HG03439 (cell line): ENCODE measurements around the gene CORO1C.
"Not testable (repeated sequence)": the region's sequence is repeated elsewhere in the genome, so short reads cannot be mapped to it uniquely, and the experiment has no call there.

Source experiments
- ATAC-seq: cut with Tn5 transposase; IDR thresholded peaks from one replicate; pipeline ENCODE4 v1.9.1; 2021; ENCODE audit warnings: mild to moderate bottlenecking, moderate library complexity; ENCODE audit not compliant: unreplicated experiment

Gene CORO1C

GRCh38 chr12:108620236-108620879 is 111.0 kb downstream of the CORO1C start:
- ATAC-seq, result no peak

- no peak for ATAC-seq
These were observed 111.8 kb downstream of the CORO1C start for GRCh38 chr12:108619369-108620160.

- ATAC-seq, result not testable (repeated sequence)
These were observed 112.4 kb downstream of the CORO1C start for GRCh38 chr12:108618953-108619274.

- peak; percentile 43 for ATAC-seq
These were observed 113.0 kb downstream of the CORO1C start for GRCh38 chr12:108618079-108618952.

GRCh38 chr12:108616941-108617858 is 114.1 kb downstream of the CORO1C start:
- ATAC-seq, result peak; percentile 87

GRCh38 chr12:108616359-108616758 is 115.0 kb downstream of the CORO1C start:
- ATAC-seq, result no peak

- no peak for ATAC-seq
These were observed 115.4 kb downstream of the CORO1C start for GRCh38 chr12:108615918-108616317.

- ATAC-seq, result no peak
These were observed 116.7 kb downstream of the CORO1C start for GRCh38 chr12:108614639-108615038.

GRCh38 chr12:108614041-108614440 is 117.3 kb downstream of the CORO1C start:
- ATAC-seq, result no peak

GRCh38 chr12:108613548-108613947 is 117.8 kb downstream of the CORO1C start:
- no peak for ATAC-seq

- ATAC-seq, result no peak
These were observed 118.5 kb downstream of the CORO1C start for GRCh38 chr12:108612788-108613282.

- ATAC-seq, result no peak
These were observed 119.4 kb downstream of the CORO1C start for GRCh38 chr12:108611884-108612415.

GRCh38 chr12:108610856-108611605 is 120.3 kb downstream of the CORO1C start:
- no peak for ATAC-seq

GRCh38 chr12:108610336-108610815 is 120.9 kb downstream of the CORO1C start:
- ATAC-seq, result no peak

GRCh38 chr12:108609537-108610335 is 121.6 kb downstream of the CORO1C start:
- ATAC-seq, result no peak

- no peak for ATAC-seq
These were observed 122.7 kb downstream of the CORO1C start for GRCh38 chr12:108608616-108609015.

GRCh38 chr12:108607981-108608600 is 123.2 kb downstream of the CORO1C start:
- no peak for ATAC-seq

GRCh38 chr12:108606492-108606891 is 124.8 kb downstream of the CORO1C start:
- ATAC-seq, result no peak
